Spleen (tissue), 7 donors: ENCODE measurements around the gene SUCNR1.

Experiments used
- CTCF ChIP-seq, 11 experiments: fragments of 200-600 bp in 7 of 11; fragments of 450-650 bp in 4 of 11; sonication (generic) in 4 of 11; IDR thresholded peaks in 8 of 11; conservative IDR thresholded peaks in 3 of 11; 1 replicate in 7 of 11; 2 replicates in 4 of 11; pipeline versions ENCODE4 v1.4.0 to v1.8.0; 2016 to 2021; ENCODE audit warnings: antibody characterized with exemption in 11 of 11, inconsistent platforms in 4 of 11, mild to moderate bottlenecking in 1 of 11
- POLR2A ChIP-seq, 3 donors: fragments of 450-650 bp; IDR thresholded peaks; one replicate each; pipeline ENCODE4 v1.5.1; 2017; ENCODE audit warnings: antibody characterized with exemption in 3 of 3, mild to moderate bottlenecking in 1 of 3
- donor health status: DM: no; HTN: no; CAD: no; lungs with moderate emphysema.
- donor health status: DM: no; HTN: no; CAD: no.
- donor health status: DM: no; HTN: no; CAD: no.

DNA sequence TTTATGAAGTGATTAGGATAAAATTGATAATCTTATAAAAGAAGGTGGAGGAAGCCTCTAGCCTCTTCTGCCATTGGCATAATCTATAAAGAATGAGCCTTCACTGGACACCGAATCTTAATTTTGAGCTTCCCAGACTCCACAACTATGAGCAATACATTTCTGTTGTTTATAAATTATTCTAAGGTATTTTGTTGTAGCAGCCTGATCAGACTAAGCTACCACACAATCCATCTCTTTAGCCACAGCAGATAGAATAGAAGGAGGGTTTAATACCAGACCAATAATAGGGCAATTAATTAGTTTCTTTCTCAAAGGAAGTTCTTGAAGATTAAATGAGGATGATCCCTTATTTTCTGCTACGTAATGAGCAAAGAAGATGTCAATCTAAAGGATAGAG, 33.3 kb downstream of the SUCNR1 start:
- no peak for TF ChIP-seq CTCF (IDR thresholded peaks at IDR 0.05 in 8 of 11, conservative IDR thresholded peaks at IDR 0.05 in 3 of 11)
- TF ChIP-seq POLR2A (IDR thresholded peaks at IDR 0.05) = no peak
